B cell (primary cell): ENCODE measurements around the gene BRI3BP. TPM values are rescaled to one million over a fixed set of nuclear protein-coding genes. Genes with fewer than 3 reads are reported as not detected.

ENCODE experiments used
- ATAC-seq: fragments of 200-7000 bp; cut with Tn5 transposase; one replicate; pipeline ENCODE4 v1.10.0; 2021; ENCODE audit warnings: low read depth, mild to moderate bottlenecking, moderate number of reproducible peaks, moderate library complexity
- CTCF ChIA-PET: fragments of 350-600 bp; sonication (Branson Sonifier 250); formaldehyde crosslinking; loops from one replicate; lab custom pipeline; 2021; ENCODE audit warnings: antibody characterized with exemption, inconsistent platforms; lab: Charles Lee
- POLR2A ChIA-PET: fragments of 350-600 bp; sonication (Branson Sonifier 250); formaldehyde crosslinking; loops from one replicate; lab custom pipeline; 2021; ENCODE audit warnings: antibody characterized with exemption; lab: Charles Lee
- DNase-seq: peaks from one replicate; pipeline ENCODE4 v3.0.0; 2013
- H2AFZ ChIP-seq: 2 replicates; pipeline ENCODE4 v1.6.1; 2012; ENCODE audit warnings: mild to moderate bottlenecking, low read depth, low read length; ENCODE audit not compliant: insufficient read depth, poor library complexity, severe bottlenecking
- H3K27ac ChIP-seq, 2 donors: 1 replicate in 1 of 2; 2 replicates in 1 of 2; pipeline ENCODE4 v1.5.1; 2012 to 2013; ENCODE audit warnings: low read length in 2 of 2, mild to moderate bottlenecking in 2 of 2, moderate library complexity in 1 of 2
- H3K27me3 ChIP-seq, 4 experiments: fragments of 200-600 bp in 1 of 4; sonication (generic) in 1 of 4; replicated peaks in 1 of 4; 1 replicate in 2 of 4; 2 replicates in 2 of 4; pipeline versions ENCODE4 v1.6.1 to v1.7.0; 2013 to 2016; ENCODE audit warnings: low read length in 3 of 4, mild to moderate bottlenecking in 2 of 4, mixed read lengths in 1 of 4, moderate library complexity in 1 of 4; ENCODE audit not compliant: insufficient read depth in 4 of 4, control insufficient read depth in 3 of 4; ENCODE audit errors: control extremely low read depth in 1 of 4
- H3K36me3 ChIP-seq, 2 experiments: replicated peaks in 1 of 2; 1 replicate in 1 of 2; 2 replicates in 1 of 2; pipeline versions ENCODE4 v1.6.1 to v1.7.1; 2013; ENCODE audit warnings: low read length in 1 of 2; ENCODE audit not compliant: insufficient read depth in 2 of 2, control insufficient read depth in 1 of 2; ENCODE audit errors: control extremely low read depth in 1 of 2, extremely low read depth in 1 of 2
- H3K4me1 ChIP-seq, 2 donors: fragments of 200-600 bp in 1 of 2; sonication (generic) in 1 of 2; 1 replicate in 1 of 2; 2 replicates in 1 of 2; pipeline versions ENCODE4 v1.5.1 to v1.6.1; 2013 to 2017; ENCODE audit warnings: low read length in 2 of 2; ENCODE audit not compliant: control insufficient read depth in 2 of 2, insufficient read depth in 2 of 2
- H3K4me2 ChIP-seq: replicated peaks from 2 replicates; pipeline ENCODE3; 2012; ENCODE audit warnings: mild to moderate bottlenecking, low read depth, low read length; ENCODE audit not compliant: poor library complexity, severe bottlenecking
- H3K4me3 ChIP-seq, 5 experiments: fragments of 200-600 bp in 1 of 5; sonication (generic) in 1 of 5; 1 replicate in 3 of 5; 2 replicates in 2 of 5; pipeline versions ENCODE4 v1.5.1 to v1.7.0; 2011 to 2016; ENCODE audit warnings: low read length in 4 of 5, mild to moderate bottlenecking in 4 of 5, low read depth in 2 of 5, control low read depth in 1 of 5, moderate library complexity in 1 of 5; ENCODE audit not compliant: insufficient read depth in 1 of 5; ENCODE audit errors: control extremely low read depth in 1 of 5, extremely low read depth in 1 of 5
- H3K79me2 ChIP-seq: fragments of 200-600 bp; sonication (generic); one replicate; pipeline ENCODE4 v1.6.0; 2016; ENCODE audit warnings: low read length; ENCODE audit not compliant: control insufficient read depth, insufficient read depth
- H3K9ac ChIP-seq: fragments of 200-600 bp; sonication (generic); 2 replicates; pipeline ENCODE4 v1.6.1; 2017; ENCODE audit warnings: mild to moderate bottlenecking, low read length, moderate library complexity
- H3K9me3 ChIP-seq, 3 donors: one replicate each; pipeline versions ENCODE4 v1.6.1 to v1.7.1; 2013; ENCODE audit warnings: low read length in 2 of 3; ENCODE audit not compliant: control insufficient read depth in 2 of 3, insufficient read depth in 1 of 3; ENCODE audit errors: control extremely low read depth in 1 of 3
- H4K20me1 ChIP-seq: 2 replicates; pipeline ENCODE4 v1.6.0; 2012; ENCODE audit warnings: mild to moderate bottlenecking, low read length; ENCODE audit not compliant: insufficient read depth, control insufficient read depth, poor library complexity, severe bottlenecking
- H3K27ac Mint-ChIP-seq: one replicate; pipeline ENCODE4 v1.8.0; 2021; ENCODE audit warnings: mixed read lengths
- H3K27me3 Mint-ChIP-seq: one replicate; pipeline ENCODE4 v1.8.0; 2021; ENCODE audit warnings: mixed read lengths
- H3K4me1 Mint-ChIP-seq: one replicate; pipeline ENCODE4 v1.8.0; 2021; ENCODE audit warnings: mixed read lengths
- H3K4me3 Mint-ChIP-seq: one replicate; pipeline ENCODE4 v1.8.0; 2021; ENCODE audit warnings: mixed read lengths
- H3K9me3 Mint-ChIP-seq: one replicate; pipeline ENCODE4 v1.8.0; 2022; ENCODE audit warnings: mixed read lengths; ENCODE audit not compliant: insufficient read depth
- EZH2 ChIP-seq: IDR thresholded peaks from 2 replicates; pipeline ENCODE4 v1.6.1; 2012; ENCODE audit warnings: borderline replicate concordance, low read depth, mild to moderate bottlenecking, moderate library complexity, low read length; ENCODE audit not compliant: insufficient read depth, poor library complexity, severe bottlenecking
- WGBS: methylation state at CpG from one replicate; pipeline ENCODE4 v1.1.5; 2013; ENCODE audit warnings: missing lambda C conversion rate; ENCODE audit not compliant: insufficient coverage; 5-methylcytosine and 5-hydroxymethylcytosine counted together
- intact Hi-C: fragments of 100-400 bp; cut with micrococcal nuclease; formaldehyde crosslinking; loops from one replicate; pipeline ENCODE4 v1.10.0; 2022
- polyA plus RNA-seq: library from polyadenylated mRNA; depleted of rRNA; stranded (reverse); fragments of >200 nt; gene quantifications from 2 replicates; pipeline ENCODE4 v1.2.3, GENCODE V29; 2012
- total RNA-seq, 2 donors: library from RNA; stranded (reverse); fragments of 120-200 nt in 1 of 2; gene quantifications; 1 replicate in 1 of 2; 2 replicates in 1 of 2; pipeline versions ENCODE4 v1.2.3 to v1.2.4, GENCODE V29; 2013 to 2022
- TF ChIP-seq, protein P1 (sequence below): fragments of 200-600 bp; IDR thresholded peaks from one replicate; pipeline ENCODE4 v1.8.0; 2022; ENCODE audit warnings: antibody characterized with exemption, mild to moderate bottlenecking

Gene BRI3BP
- total and polyA plus RNA-seq, 2 donors (not counting 1 experiment from before 2014, with no cell fraction given), result 5.2 to 14.3 TPM

DNA sequence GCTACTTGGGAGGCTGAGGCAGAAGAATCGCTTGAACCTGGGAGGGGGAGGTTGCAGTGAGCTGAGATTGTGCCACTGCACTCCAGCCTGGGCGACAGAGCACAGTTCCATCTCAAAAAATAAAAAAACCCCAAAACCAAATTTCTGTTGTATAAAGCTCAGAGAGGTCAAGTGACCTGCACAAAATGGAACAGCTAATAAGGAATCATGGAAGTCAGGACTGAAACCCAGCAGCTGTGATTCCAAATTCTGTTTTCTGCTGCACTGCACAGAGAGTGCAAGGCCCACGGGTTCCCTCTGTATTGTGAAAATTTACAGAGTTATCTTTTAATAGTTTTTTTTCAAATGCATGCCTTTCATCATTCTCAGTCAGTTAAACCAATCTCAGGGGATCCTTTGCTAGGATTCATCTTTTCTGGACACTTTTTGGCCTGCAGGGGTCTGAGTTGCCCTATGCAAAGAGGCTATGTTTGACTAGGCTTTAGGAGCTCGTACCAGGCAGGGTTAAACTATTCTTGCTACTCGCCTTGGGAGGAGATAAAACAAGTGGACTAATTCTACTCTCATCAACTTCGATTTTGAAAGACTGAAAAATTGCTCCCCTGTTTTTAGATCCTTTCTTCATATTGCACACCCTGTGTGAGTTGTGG lies 45.7 kb downstream of the BRI3BP start:
- Mint-ChIP-seq H3K27ac (no peak overlapping the region), H3K27me3 (no peaks in the 10 kb centered on the region), H3K4me1 (no peaks in the 10 kb centered on the region), H3K4me3 (no peak overlapping the region), H3K9me3 (peaks cover 3% of the 10 kb centered on the region)
- no peak overlapping the region for H3K4me3 ChIP-seq
- H2AFZ ChIP-seq, result no peak overlapping the region
- H3K79me2 ChIP-seq, result no peaks in the 10 kb centered on the region
- ChIA-PET POLR2A (no interaction called here), CTCF (no interaction called here)
- 100% methylated on average over 1 of the region's 6 CpGs for WGBS
- H3K27me3 ChIP-seq, result no peaks in the 10 kb centered on the region
- DNase-seq (no peak), ATAC-seq (no peak)
- no peak overlapping the region for H3K9ac ChIP-seq
- H3K9me3 ChIP-seq, result peaks cover 0 to 9% (median 5%) of the 10 kb centered on the region in 3 donors
- H3K27ac ChIP-seq, result no peak overlapping the region
- H4K20me1 ChIP-seq, result no peaks in the 10 kb centered on the region
- H3K4me1 ChIP-seq, result no peaks in the 10 kb centered on the region
- TF ChIP-seq, protein P1, sequence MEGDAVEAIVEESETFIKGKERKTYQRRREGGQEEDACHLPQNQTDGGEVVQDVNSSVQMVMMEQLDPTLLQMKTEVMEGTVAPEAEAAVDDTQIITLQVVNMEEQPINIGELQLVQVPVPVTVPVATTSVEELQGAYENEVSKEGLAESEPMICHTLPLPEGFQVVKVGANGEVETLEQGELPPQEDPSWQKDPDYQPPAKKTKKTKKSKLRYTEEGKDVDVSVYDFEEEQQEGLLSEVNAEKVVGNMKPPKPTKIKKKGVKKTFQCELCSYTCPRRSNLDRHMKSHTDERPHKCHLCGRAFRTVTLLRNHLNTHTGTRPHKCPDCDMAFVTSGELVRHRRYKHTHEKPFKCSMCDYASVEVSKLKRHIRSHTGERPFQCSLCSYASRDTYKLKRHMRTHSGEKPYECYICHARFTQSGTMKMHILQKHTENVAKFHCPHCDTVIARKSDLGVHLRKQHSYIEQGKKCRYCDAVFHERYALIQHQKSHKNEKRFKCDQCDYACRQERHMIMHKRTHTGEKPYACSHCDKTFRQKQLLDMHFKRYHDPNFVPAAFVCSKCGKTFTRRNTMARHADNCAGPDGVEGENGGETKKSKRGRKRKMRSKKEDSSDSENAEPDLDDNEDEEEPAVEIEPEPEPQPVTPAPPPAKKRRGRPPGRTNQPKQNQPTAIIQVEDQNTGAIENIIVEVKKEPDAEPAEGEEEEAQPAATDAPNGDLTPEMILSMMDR, result no peak
- no peak for TF ChIP-seq EZH2
- H3K4me2 ChIP-seq, result no peak overlapping the region
- no peaks in the 10 kb centered on the region for H3K36me3 ChIP-seq
- intact Hi-C loops, result no loop called here

DNA sequence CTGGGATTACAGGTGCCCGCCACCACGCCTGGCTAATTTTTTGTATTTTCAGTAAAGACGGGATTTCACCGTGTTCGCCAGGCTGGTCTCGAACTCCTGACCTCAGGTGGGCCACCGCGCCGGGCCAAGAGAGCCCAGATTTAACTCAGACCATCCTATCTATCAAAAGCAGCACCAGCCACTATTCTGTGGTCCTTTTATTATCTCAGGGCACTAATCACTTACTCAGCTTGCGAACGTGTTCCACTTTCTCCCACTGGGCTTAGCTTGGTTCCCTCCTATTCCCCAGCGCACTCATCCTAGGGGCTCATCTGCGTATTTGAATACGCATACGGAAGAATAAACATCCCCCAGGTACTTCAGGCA lies 55.6 kb downstream of the BRI3BP start:
- Histone ChIP-seq H3K4me2 (peak overlapping the region; percentile 79), H3K4me1 (peaks cover 0 to 8% of the 10 kb centered on the region in 2 donors), H3K9me3 (peaks cover 0 to 6% (median 0%) of the 10 kb centered on the region in 3 donors), H4K20me1 (no peaks in the 10 kb centered on the region), H3K36me3 (no peaks in the 10 kb centered on the region), H3K27me3 (no peaks in the 10 kb centered on the region), H3K27ac (peak overlapping the region in 1 of 2 donors; percentile 26), H2AFZ (peak overlapping the region; percentile 77), H3K9ac (peak overlapping the region; percentile 64), H3K79me2 (no peaks in the 10 kb centered on the region), H3K4me3 (peak overlapping the region; percentile 40 to 82 (median 64))
- no peak for ATAC-seq
- no peak for DNase-seq
- TF ChIP-seq, protein P1, result no peak
- no peak for TF ChIP-seq EZH2
- CTCF ChIA-PET, result interaction anchor here (0.8 to 1.2 kb wide), 4 partner anchors 51 to 108 kb away, joined by 3 to 8 read pairs (median 4); partner anchors contain the start of gene BRI3BP
- Mint-ChIP-seq H3K4me3 (peak overlapping the region; percentile 94), H3K27me3 (no peaks in the 10 kb centered on the region), H3K27ac (peak overlapping the region; percentile 90), H3K4me1 (peaks cover 7% of the 10 kb centered on the region), H3K9me3 (no peaks in the 10 kb centered on the region)
- 43% methylated on average over 15 of the region's 15 CpGs for WGBS
- POLR2A ChIA-PET, result interaction anchor here (0.6 to 1.2 kb wide), 4 partner anchors 52 to 156 kb away, joined by 3 to 6 read pairs (median 4); partner anchors contain the start of gene BRI3BP
- intact Hi-C loops, result loop anchor here (1.0 to 2.0 kb wide), 3 partner anchors 16 to 110 kb away; partner anchors contain the start of genes AACS and BRI3BP
